Measurements from ENCODE around the gene SNTG2. TPM values are rescaled to one million over a fixed set of nuclear protein-coding genes. Genes with fewer than 3 reads are reported as not detected.

Gene SNTG2
- total and polyA plus RNA-seq, 10 of the 15 experiments (the other 5 are each of a cell fraction or from before 2014, with no cell fraction given): not detected

- TF ChIP-seq TARDBP (IDR thresholded peaks at IDR 0.05; ENCODE audit: borderline replicate concordance): no peak
- no peak for TF ChIP-seq JUNB (IDR thresholded peaks at IDR 0.05)
- no peak for TF ChIP-seq ZZZ3 (IDR thresholded peaks at IDR 0.05; ENCODE audit: control insufficient read depth, insufficient read length, low read depth)
- no peak for TF ChIP-seq ZBTB11 (CRISPR knock-in tag; IDR thresholded peaks at IDR 0.05)
Observed at GRCh38 chr2:1101982-1102590, 151.4 kb downstream of the SNTG2 start (continued).

GRCh38 chr2:1104364-1104763 lies 153.7 kb downstream of the SNTG2 start:
- no peak overlapping the region for H3K4me3 ChIP-seq
- POLR2A ChIA-PET: no interaction called here
- BruUV-seq (replicated peaks): no TSS peak
- H3K36me3 ChIP-seq (ENCODE audit: control insufficient read depth in 2 of 2, insufficient read depth in 2 of 2, low read length in 1 of 2): no peaks in the 10 kb centered on the region
- no peaks in the 10 kb centered on the region for H3K9me3 ChIP-seq (replicated peaks; ENCODE audit: control insufficient read depth, insufficient read depth, low read length)
- no peak overlapping the region for H3K9ac ChIP-seq (ENCODE audit: control insufficient read depth, insufficient read depth, low read length)
- H3K4me1 ChIP-seq (ENCODE audit: control insufficient read depth, insufficient read depth, low read length): no peaks in the 10 kb centered on the region
- no peaks in the 10 kb centered on the region for H3K79me2 ChIP-seq (ENCODE audit: control insufficient read depth, insufficient read depth, low read length)
- H4K20me1 ChIP-seq (ENCODE audit: control insufficient read depth, insufficient read depth): no peaks in the 10 kb centered on the region
- SMC1A ChIA-PET (ENCODE audit: uncharacterized antibody, unreplicated experiment): no interaction called here
- FAIRE-seq (no peak), ATAC-seq (no peak), DNase-seq (ENCODE audit: low read depth, low spot score) (no peak)
- no peaks in the 10 kb centered on the region for H3K27me3 ChIP-seq (replicated peaks in 1 of 2; ENCODE audit: control insufficient read depth in 2 of 2, insufficient read depth in 2 of 2, low read length in 1 of 2)
- in situ Hi-C loops (cut with MboI): no loop called here
- WGBS (ENCODE audit: insufficient coverage, insufficient replicate concordance, low lambda C conversion rate, missing lambda C conversion rate): 21% methylated on average over 8 of the region's 8 CpGs
- no peak overlapping the region for H3K4me2 ChIP-seq (ENCODE audit: control insufficient read depth, insufficient read depth)
- H3K27ac ChIP-seq (ENCODE audit: control insufficient read depth, insufficient read depth): no peak overlapping the region
- intact Hi-C loops (cut with micrococcal nuclease; ENCODE audit: unreplicated experiment): no loop called here
- RAD21 ChIA-PET (ENCODE audit: unreplicated experiment): no interaction called here
- CTCF ChIA-PET: no interaction called here
- H2AFZ ChIP-seq (ENCODE audit: control insufficient read depth, low read depth, low read length): no peak overlapping the region
- TF ChIP-seq RAD21 (IDR thresholded peaks at IDR 0.05; ENCODE audit: insufficient read depth, low read depth, low read length) (no peak), SIX5 (IDR thresholded peaks at IDR 0.05; ENCODE audit: low read depth, low read length, severe bottlenecking) (no peak), TAF1 (IDR thresholded peaks at IDR 0.05; ENCODE audit: borderline replicate concordance, low read depth, low read length) (no peak), POLR2A (IDR thresholded peaks at IDR 0.05; ENCODE audit: low read depth, low read length) (no peak), E2F8 (IDR thresholded peaks at IDR 0.05; ENCODE audit: low read depth, partially characterized antibody) (no peak), STAT3 (IDR thresholded peaks at IDR 0.05; ENCODE audit: low read depth, low read length) (no peak), FOXK2 (IDR thresholded peaks at IDR 0.05) (no peak), CEBPZ (IDR thresholded peaks at IDR 0.05; ENCODE audit: low read depth, low read length) (no peak), SPI1 (IDR thresholded peaks at IDR 0.05; ENCODE audit: borderline replicate concordance, insufficient read depth, low read depth, low read length) (no peak), BHLHE40 (IDR thresholded peaks at IDR 0.05; ENCODE audit: borderline replicate concordance in 1 of 2, low read depth in 2 of 2, low read length in 1 of 2) (no peak)
